Epithelial cell of esophagus (primary cell): ENCODE measurements around the gene ELFN1.
"Not testable (repeated sequence)": the region's sequence is repeated elsewhere in the genome, so short reads cannot be mapped to it uniquely, and the experiment has no call there.

Source experiments
- DNase-seq: peaks from one replicate; pipeline ENCODE4 v3.0.0; 2010; ENCODE audit warnings: low read depth
- H3K4me3 ChIP-seq: 2 replicates; pipeline ENCODE4 v1.5.1; 2011; ENCODE audit warnings: mild to moderate bottlenecking, low read length, control low read depth
- CTCF ChIP-seq: IDR thresholded peaks from 2 replicates; pipeline ENCODE4 v1.5.1; 2011; ENCODE audit warnings: low read depth, mild to moderate bottlenecking, low read length, control low read depth, inconsistent platforms; ENCODE audit not compliant: insufficient read depth; ENCODE audit errors: missing control alignments

Gene ELFN1

GRCh38 chr7:1758028-1758858 is 88.2 kb downstream of the ELFN1 start:
- peak; percentile 8 for DNase-seq

GRCh38 chr7:1758859-1759521 is 88.9 kb downstream of the ELFN1 start:
- no peak overlapping the region for H3K4me3 ChIP-seq
- no peak for TF ChIP-seq CTCF
- DNase-seq, result no peak

More at GRCh38 chr7:1758028-1758858, 88.2 kb downstream of the ELFN1 start:
- TF ChIP-seq CTCF, result no peak
- no peak overlapping the region for H3K4me3 ChIP-seq

GRCh38 chr7:1761097-1761496 is 91.0 kb downstream of the ELFN1 start:
- TF ChIP-seq CTCF, result no peak

GRCh38 chr7:1761774-1762173 is 91.7 kb downstream of the ELFN1 start:
- DNase-seq, result no peak
- no peak overlapping the region for H3K4me3 ChIP-seq
- no peak for TF ChIP-seq CTCF

More at GRCh38 chr7:1761097-1761496, 91.0 kb downstream of the ELFN1 start:
- DNase-seq, result no peak
- H3K4me3 ChIP-seq, result no peak overlapping the region

- no peak for DNase-seq
- no peak overlapping the region for H3K4me3 ChIP-seq
- TF ChIP-seq CTCF, result no peak
Measured at GRCh38 chr7:1762238-1762945, 92.3 kb downstream of the ELFN1 start.

- no peak for TF ChIP-seq CTCF
- no peak for DNase-seq
- H3K4me3 ChIP-seq, result no peak overlapping the region
Measured at GRCh38 chr7:1763033-1763432, 93.0 kb downstream of the ELFN1 start.

- DNase-seq, H3K4me3 ChIP-seq: not testable (repeated sequence)
Measured at GRCh38 chr7:1763911-1764310, 93.8 kb downstream of the ELFN1 start.
